AG10803 (cell line): ENCODE data around the gene TRAPPC5.

Experiments used
- DNase-seq: peaks from one replicate; pipeline ENCODE4 v3.0.0; 2010; ENCODE audit warnings: low read depth
- H3K4me3 ChIP-seq: 2 replicates; pipeline ENCODE4 v1.5.1; 2011; ENCODE audit warnings: mild to moderate bottlenecking, low read length, control low read depth
- TF ChIP-seq, protein P1 (sequence below): conservative IDR thresholded peaks from 2 replicates; pipeline ENCODE4 v1.5.1; 2011; ENCODE audit warnings: mild to moderate bottlenecking, low read length, control low read depth, inconsistent platforms

Gene TRAPPC5

DNA sequence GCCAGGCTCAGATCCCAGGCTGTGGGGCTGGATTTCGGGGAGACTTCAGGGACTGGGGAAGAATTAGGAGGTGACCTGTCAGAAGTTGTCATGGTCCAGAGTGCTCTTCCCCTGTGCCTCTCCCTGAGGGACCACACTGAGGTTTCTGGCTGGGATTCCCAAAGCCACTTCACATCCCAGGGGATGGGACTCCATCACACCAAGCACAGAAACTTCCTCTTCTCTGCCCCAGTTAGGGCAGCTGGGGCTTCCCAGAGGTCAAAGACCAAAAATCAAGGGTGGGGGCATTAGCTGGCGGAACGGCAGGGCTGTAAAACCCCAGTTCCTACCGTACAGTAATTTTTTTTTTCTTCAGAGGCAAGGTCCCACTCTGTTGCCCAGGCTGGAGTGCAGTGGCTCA, 13.9 kb downstream of the TRAPPC5 start:
- H3K4me3 ChIP-seq = no peak overlapping the region
- DNase-seq = no peak
- TF ChIP-seq, protein P1, sequence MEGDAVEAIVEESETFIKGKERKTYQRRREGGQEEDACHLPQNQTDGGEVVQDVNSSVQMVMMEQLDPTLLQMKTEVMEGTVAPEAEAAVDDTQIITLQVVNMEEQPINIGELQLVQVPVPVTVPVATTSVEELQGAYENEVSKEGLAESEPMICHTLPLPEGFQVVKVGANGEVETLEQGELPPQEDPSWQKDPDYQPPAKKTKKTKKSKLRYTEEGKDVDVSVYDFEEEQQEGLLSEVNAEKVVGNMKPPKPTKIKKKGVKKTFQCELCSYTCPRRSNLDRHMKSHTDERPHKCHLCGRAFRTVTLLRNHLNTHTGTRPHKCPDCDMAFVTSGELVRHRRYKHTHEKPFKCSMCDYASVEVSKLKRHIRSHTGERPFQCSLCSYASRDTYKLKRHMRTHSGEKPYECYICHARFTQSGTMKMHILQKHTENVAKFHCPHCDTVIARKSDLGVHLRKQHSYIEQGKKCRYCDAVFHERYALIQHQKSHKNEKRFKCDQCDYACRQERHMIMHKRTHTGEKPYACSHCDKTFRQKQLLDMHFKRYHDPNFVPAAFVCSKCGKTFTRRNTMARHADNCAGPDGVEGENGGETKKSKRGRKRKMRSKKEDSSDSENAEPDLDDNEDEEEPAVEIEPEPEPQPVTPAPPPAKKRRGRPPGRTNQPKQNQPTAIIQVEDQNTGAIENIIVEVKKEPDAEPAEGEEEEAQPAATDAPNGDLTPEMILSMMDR = no peak

DNA sequence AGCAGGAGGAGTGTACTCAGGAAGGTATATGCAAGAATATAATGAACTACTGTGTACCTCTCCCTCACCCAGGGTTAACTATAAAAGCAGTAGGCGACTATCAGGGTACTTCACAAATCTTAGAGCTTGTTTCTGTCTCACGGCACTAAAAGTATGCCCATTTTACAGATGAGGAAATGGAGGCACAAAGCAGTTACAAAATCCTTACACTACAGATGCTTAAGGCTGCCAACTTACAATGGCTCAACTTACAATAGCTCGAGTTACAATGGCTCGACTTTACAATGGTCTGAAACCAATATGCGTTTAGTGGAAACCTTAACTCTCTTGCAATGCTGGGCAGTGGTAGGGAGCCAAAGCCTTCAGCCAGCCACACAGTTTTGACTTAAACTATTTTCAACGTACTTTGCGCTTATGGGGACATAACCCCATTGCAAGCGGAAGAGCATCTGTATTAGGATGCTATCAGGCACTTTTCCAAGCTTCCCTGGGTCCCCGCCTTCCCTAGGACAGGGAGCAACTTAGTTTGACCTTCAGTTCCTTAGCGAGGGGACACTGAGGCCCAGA, 17.2 kb downstream of the TRAPPC5 start:
- H3K4me3 ChIP-seq = no peak overlapping the region
- TF ChIP-seq, protein P1 = no peak
- no peak for DNase-seq

DNA sequence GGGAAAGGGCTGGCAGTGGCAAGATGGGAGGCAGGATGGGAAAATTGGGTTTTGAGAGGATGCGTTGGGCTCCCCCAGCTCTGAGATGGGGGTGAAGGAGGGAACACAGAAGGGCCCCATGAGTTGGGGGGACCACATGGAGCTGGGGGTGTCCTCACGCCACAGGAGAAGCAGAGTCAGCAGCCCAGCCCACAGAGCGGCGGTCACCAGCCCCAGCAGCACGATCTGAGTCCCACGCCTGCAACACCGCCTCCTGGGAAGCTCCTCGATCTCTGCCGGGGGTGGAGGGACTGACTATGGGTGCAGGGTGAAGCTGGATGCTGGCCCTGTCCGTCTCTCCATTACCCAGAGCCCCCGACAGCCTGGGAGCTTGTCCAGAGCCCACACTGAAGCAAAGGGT, 17.9 kb downstream of the TRAPPC5 start:
- DNase-seq = no peak
- TF ChIP-seq, protein P1 = no peak
- no peak overlapping the region for H3K4me3 ChIP-seq

DNA sequence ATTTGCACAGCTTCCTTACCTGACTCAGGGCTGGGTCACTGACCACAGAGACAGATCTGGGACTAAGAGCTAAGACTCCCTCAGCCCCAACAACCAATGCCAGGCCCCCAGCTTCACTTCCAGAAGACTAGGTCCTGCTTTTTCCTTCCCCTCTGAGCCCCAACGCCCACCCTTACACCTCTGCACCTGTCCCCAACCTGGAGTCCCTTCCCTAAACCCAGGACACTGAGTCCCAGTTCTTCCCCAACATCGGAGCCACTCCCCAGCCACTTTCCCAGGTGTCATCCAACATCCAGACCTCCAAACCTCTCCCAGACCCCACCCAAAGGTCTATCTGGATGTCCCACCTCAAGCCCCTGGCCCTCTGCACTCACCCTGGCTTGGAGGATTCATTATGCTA, 18.4 kb downstream of the TRAPPC5 start:
- H3K4me3 ChIP-seq = no peak overlapping the region
- no peak for DNase-seq

DNA sequence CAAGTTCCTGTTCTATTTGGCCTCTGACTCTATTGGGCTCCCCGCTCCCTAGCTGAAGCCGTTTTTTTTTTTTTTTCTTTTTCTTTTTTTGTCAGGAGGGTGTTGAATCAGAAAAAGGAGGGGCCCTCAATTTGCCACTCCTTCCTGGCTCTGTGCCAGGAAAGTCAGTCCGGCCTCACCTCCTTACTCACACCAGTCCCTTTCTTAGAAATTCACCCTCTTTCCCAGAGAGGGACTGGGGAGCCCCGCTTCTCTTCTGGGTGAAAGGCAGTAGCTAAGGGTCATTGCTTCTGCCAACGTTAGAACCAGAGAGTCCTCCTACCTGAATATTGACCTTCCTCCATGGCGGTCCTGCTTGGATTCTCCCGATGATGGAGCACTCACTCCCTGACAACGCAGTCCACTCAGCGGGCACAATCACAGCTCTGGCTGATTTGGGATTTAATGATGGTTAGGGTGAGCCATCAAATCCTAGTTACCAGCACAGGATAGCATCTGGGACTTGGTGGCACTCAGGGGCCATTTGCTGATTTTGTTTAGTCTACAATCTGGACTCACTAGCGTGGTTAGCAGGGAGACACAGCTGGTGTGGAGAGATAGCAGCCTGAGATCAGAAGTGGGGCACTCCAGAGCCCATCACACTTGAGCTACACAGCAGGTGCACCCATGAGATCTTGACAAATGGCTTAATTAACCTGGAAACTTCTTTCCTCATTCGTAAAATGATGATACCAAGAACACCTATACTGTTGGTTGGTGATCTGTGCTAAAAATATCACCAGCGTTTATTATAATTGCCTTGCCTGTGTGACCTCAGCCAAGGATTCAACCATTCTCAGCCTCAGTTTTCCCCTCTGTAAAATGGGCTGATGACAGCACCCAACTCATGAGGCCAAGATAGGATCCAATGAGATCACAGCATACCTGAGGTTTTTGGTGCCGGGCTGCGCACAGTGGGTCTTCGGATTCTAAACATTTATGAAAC, 19.1 kb downstream of the TRAPPC5 start:
- DNase-seq = no peak

More for the DNA sequence above, 18.4 kb downstream of the TRAPPC5 start:
- TF ChIP-seq, protein P1 = no peak

DNA sequence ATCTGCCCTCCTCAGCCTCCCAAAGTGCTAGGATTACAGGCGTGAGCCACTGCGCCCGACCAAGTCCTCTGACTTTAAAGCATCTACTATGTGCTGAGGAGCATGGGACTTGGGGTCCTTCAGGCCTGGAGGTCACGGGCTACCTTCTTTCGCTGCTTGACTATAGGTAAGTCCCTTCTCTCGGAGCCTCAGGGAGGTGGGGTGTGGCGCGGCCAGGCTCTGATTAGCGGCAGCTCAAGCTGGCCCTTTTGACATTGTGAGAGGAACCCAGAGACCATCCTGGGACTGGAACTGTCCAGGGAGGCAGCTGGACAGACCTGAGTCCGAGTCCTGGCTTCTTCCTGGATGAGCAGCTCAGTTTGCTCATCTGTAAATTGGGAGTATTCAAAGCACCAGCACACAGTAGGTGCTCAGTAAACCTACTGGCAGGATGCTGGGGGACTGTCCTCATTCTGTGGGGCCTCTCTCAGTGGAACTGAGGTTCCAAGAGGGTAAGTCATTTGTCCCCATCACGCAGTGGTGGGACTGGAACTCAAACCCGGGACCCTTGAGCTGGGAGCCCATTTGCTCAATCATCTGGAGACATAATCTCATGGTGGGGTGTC, 20.5 kb downstream of the TRAPPC5 start:
- DNase-seq = no peak
- TF ChIP-seq, protein P1 = no peak
- H3K4me3 ChIP-seq = no peak overlapping the region

More for the DNA sequence above, 19.1 kb downstream of the TRAPPC5 start:
- H3K4me3 ChIP-seq = no peak overlapping the region
- TF ChIP-seq, protein P1 = no peak
